GM18499 (cell line): Measurements from ENCODE around the gene CALHM4.

Experiments
- ATAC-seq: cut with Tn5 transposase; IDR thresholded peaks from one replicate; pipeline ENCODE4 v1.9.1; 2021; ENCODE audit warnings: moderate number of reproducible peaks; ENCODE audit not compliant: insufficient read depth, unreplicated experiment

CALHM4 gene, protein sequence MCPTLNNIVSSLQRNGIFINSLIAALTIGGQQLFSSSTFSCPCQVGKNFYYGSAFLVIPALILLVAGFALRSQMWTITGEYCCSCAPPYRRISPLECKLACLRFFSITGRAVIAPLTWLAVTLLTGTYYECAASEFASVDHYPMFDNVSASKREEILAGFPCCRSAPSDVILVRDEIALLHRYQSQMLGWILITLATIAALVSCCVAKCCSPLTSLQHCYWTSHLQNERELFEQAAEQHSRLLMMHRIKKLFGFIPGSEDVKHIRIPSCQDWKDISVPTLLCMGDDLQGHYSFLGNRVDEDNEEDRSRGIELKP

GRCh38 chr6:116553451-116553850 is at the start of gene CALHM4:
TSS of gene CALHM4 (plus strand) at chr6:116553751. CDS start at chr6:116553794, 43 bp downstream.
- no peak for ATAC-seq

DNA sequence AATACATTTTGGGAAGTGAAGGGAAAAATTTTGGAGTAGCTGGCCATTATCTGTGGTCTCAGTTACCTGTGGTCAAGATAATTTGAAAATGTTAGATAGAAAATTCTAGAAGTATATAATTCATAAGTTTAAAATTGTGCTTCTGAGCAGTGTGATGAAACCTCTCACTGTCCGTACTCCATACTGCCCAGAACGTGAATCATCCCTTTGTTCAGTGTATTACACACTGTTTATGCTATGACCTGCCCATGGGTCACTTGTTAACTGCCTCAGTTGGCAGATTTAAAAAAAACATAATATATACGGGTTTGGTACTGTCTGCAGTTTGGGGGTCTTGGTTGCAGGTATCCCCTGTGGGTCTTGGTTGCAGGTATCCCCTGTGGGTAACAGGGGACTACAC is 46.2 kb upstream of the CALHM4 start:
- no peak for ATAC-seq

GRCh38 chr6:116508527-116508926 is 45.0 kb upstream of the CALHM4 start:
- ATAC-seq: no peak

DNA sequence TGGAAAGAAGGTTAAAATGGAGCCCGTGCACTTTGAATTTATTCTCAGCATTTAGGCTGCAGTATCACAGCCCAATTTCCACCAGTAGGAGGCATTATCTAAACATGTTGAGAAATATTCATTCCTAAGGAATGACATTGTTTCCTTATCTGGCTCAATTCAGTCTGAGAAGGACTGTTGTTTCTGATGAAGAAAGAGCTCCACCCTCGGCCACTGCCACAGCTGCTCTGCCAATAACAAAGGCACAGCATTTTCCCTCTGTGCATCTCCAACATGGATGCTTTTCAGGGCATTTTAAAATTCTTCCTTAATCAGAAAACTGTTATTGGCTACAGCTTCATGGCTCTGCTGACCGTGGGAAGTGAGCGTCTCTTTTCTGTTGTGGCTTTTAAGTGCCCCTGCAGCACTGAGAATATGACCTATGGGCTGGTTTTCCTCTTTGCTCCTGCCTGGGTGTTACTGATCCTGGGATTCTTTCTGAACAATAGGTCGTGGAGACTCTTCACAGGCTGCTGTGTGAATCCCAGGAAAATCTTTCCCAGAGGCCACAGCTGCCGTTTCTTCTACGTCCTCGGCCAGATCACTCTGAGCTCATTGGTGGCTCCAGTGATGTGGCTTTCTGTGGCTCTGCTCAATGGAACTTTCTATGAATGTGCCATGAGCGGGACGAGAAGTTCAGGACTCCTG is 42.0 kb upstream of the CALHM4 start, which contains the start of gene CALHM5:
Gene CALHM5 (plus strand): TSS at position 216 of the 687 bp plus-strand sequence. CDS start 58 bp downstream, at position 274.
- ATAC-seq: no peak

DNA sequence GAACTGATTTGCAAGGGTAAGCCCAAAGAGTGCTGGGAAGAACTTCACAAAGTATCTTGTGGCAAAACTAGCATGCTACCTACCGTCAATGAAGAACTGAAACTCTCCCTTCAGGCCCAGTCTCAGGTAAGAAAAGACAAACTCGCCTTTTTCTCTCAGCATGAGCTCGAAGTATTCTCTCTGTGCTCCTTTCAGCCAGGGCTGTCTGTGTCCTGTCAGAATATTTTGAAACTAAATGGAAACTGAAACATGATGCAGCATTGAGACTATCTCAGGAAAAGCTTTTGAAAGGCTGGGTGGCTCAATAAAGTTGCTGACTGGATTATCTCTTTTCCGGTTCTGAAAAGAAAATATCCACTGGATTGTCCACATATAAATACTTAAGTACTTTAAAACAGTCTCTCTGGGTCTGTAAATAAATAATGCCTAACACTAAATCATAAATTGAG is 41.4 kb upstream of the CALHM4 start:
- ATAC-seq: peak; percentile 65

DNA sequence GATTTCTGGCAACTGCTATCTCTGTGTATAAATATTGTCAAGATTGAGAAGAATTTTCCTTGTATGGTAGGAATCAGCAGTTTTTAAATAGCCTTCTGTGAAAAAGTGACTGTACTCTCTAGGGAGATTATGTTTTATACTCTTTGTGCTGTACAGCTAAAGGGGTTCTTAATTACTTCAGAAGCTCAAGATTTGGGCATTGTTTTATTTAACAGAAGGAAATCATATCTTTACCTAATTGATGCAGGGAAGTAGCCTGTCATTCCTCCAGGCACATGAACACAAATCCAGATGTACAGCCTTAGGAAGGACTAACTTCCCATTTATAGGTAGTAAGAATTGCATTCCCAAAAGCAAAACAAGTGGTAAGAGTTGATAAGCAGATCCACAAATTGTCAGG is 40.8 kb upstream of the CALHM4 start:
- no peak for ATAC-seq

GRCh38 chr6:116513224-116513875 is 40.2 kb upstream of the CALHM4 start:
- ATAC-seq: no peak

GRCh38 chr6:116514111-116514510 is 39.4 kb upstream of the CALHM4 start:
- no peak for ATAC-seq

DNA sequence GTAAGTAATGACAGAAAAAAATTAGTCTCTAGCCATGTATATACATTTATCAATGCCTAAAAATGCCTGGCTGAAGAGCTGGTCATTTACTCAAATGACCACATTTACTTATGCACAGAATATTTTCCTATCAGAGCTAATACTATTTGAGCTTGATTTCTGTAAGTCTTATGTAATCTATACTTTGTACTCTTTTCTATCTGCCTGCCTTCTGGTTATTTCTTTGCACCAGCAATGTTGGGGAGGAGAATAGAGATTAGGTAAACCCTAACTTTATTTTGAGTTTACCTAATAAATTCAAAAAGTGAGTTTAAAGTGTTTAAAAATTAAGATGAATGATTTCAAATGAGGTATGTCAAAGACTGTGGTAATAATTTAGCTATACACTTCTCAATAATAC is 38.4 kb upstream of the CALHM4 start:
- ATAC-seq: no peak

GRCh38 chr6:116518621-116519368 is 34.8 kb upstream of the CALHM4 start:
- ATAC-seq: no peak

DNA sequence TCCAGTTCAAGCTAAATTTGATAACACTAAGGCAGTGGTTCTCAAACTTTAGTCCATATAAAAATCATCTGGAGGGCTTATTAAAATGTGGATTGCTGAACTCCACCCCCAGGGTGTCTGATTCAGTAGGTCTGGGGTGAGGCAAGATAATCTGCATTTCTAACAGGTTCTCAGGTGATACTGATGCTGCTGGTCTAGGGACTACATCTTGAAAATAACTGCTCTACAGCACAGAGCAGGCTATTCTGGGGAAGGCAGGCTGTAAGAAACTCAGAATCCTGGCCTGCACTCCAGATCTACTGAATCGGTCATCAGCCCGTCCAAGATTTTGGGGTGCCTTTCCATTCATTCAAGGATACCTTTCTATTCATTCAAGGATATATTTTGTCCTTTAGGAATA is 30.7 kb upstream of the CALHM4 start:
- no peak for ATAC-seq

- ATAC-seq: no peak
These were observed 29.3 kb upstream of the CALHM4 start for GRCh38 chr6:116524236-116524635.

GRCh38 chr6:116528133-116528532 is 25.4 kb upstream of the CALHM4 start:
- no peak for ATAC-seq

GRCh38 chr6:116528780-116529179 is 24.8 kb upstream of the CALHM4 start:
- no peak for ATAC-seq

DNA sequence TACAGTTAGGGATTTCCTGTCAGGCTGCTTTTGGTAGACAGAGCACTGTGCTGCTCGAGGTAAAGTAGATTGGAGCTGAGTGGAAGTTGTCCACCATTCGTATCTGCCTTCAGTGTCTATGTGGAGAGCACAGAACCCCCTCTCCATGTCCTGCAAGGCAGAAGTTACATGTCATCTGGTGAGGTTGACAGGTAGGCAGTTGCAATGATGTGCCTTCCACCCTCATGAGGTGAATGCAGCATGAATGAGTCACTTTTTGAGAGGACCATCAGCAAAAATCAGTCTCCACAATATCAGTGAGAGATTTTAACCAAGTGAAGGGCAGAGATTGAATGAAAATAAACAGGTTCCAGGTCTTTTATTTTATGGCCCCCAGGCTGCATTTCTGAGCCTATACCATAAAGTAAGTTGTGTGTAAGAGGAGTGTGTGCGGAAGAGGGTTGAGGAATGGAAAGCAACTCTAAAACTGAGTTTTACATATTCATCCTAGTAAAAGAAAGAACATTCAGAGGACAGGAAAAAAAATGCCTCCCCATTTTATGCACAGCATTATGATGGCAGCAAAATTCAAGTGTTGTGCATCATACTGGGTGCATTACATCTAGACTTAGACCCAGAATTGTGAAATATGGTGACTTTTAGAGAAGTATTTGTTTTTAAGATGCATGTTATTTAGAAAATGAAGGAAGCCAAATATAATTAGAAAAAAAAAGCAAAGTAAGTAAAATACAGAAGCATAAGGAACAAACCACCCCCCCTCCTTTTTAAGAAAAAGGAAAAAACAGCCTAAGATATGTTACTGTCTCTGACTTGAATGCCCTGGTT is 23.9 kb upstream of the CALHM4 start:
- ATAC-seq: no peak

- ATAC-seq: no peak
These were observed 23.1 kb upstream of the CALHM4 start for GRCh38 chr6:116530436-116530835.

- peak; percentile 53 for ATAC-seq
These were observed 21.6 kb upstream of the CALHM4 start for GRCh38 chr6:116531675-116532570.

GRCh38 chr6:116533233-116533957 is 20.2 kb upstream of the CALHM4 start:
- ATAC-seq: no peak
